AG09319 (cell line): ENCODE measurements around the gene ZIC5.

ENCODE experiments used
- DNase-seq: peaks from one replicate; pipeline ENCODE4 v3.0.0-alpha.2; 2010; ENCODE audit warnings: low read depth; ENCODE audit errors: extremely low read depth
- CTCF ChIP-seq: IDR thresholded peaks from 2 replicates; pipeline ENCODE4 v1.5.1; 2011; ENCODE audit warnings: low read depth, mild to moderate bottlenecking, inconsistent platforms, low read length, moderate library complexity

ZIC5 gene

GRCh38 chr13:99995589-99996380 is 24.2 kb upstream of the ZIC5 start:
- no peak for DNase-seq
- no peak for TF ChIP-seq CTCF

- no peak for TF ChIP-seq CTCF
- DNase-seq, result no peak
Observed at GRCh38 chr13:99995104-99995588, 23.6 kb upstream of the ZIC5 start.

- no peak for TF ChIP-seq CTCF
- no peak for DNase-seq
Observed at GRCh38 chr13:99994638-99995020, 23.1 kb upstream of the ZIC5 start.

- DNase-seq, result no peak
- no peak for TF ChIP-seq CTCF
Observed at GRCh38 chr13:99993660-99994637, 22.4 kb upstream of the ZIC5 start.

GRCh38 chr13:99992949-99993351 is 21.4 kb upstream of the ZIC5 start:
- TF ChIP-seq CTCF, result no peak
- no peak for DNase-seq

GRCh38 chr13:99991828-99992775 is 20.5 kb upstream of the ZIC5 start:
- DNase-seq, result no peak

More at GRCh38 chr13:99991828-99992775, 20.5 kb upstream of the ZIC5 start:
- no peak for TF ChIP-seq CTCF
